HG03469 (cell line): ENCODE measurements around the gene VEGFA.

ENCODE experiments used
- ATAC-seq: cut with Tn5 transposase; IDR thresholded peaks from one replicate; pipeline ENCODE4 v1.9.1; 2021; ENCODE audit warnings: mild to moderate bottlenecking, moderate library complexity, moderate number of reproducible peaks; ENCODE audit not compliant: unreplicated experiment

VEGFA gene

GRCh38 chr6:43738877-43739641, 31.0 kb upstream of the VEGFA start:
- ATAC-seq: no peak

GRCh38 chr6:43739642-43740091, 30.3 kb upstream of the VEGFA start:
- ATAC-seq: no peak

- no peak for ATAC-seq
These were observed 29.6 kb upstream of the VEGFA start for GRCh38 chr6:43740321-43740960.

- no peak for ATAC-seq
These were observed 28.8 kb upstream of the VEGFA start for GRCh38 chr6:43740961-43741764.

- ATAC-seq: no peak
These were observed 28.2 kb upstream of the VEGFA start for GRCh38 chr6:43741829-43742228.

- no peak for ATAC-seq
These were observed 27.7 kb upstream of the VEGFA start for GRCh38 chr6:43742285-43742684.

- ATAC-seq: no peak
These were observed 26.9 kb upstream of the VEGFA start for GRCh38 chr6:43742931-43743632.

GRCh38 chr6:43743682-43744381, 26.2 kb upstream of the VEGFA start:
- ATAC-seq: no peak

- ATAC-seq: no peak
These were observed 25.5 kb upstream of the VEGFA start for GRCh38 chr6:43744491-43744890.

- ATAC-seq: no peak
These were observed 24.9 kb upstream of the VEGFA start for GRCh38 chr6:43744931-43745727.

GRCh38 chr6:43746071-43746470, 23.9 kb upstream of the VEGFA start:
- ATAC-seq: no peak

GRCh38 chr6:43746613-43747102, 23.4 kb upstream of the VEGFA start:
- ATAC-seq: no peak

- no peak for ATAC-seq
These were observed 22.2 kb upstream of the VEGFA start for GRCh38 chr6:43747784-43748183.

GRCh38 chr6:43748765-43749164, 21.2 kb upstream of the VEGFA start:
- no peak for ATAC-seq

- no peak for ATAC-seq
These were observed 20.6 kb upstream of the VEGFA start for GRCh38 chr6:43749461-43749860.

GRCh38 chr6:43750622-43751021, 19.4 kb upstream of the VEGFA start:
- no peak for ATAC-seq

GRCh38 chr6:43753570-43754183, 16.3 kb upstream of the VEGFA start:
- ATAC-seq: no peak

GRCh38 chr6:43757966-43758616, 11.9 kb upstream of the VEGFA start:
- no peak for ATAC-seq
